GM19238 (cell line): ENCODE measurements around the gene MCCC2.
"Not testable (repeated sequence)": the region's sequence is repeated elsewhere in the genome, so short reads cannot be mapped to it uniquely, and the experiment has no call there.

Experiments
- DNase-seq: peaks from one replicate; pipeline ENCODE4 v3.0.0; 2011; ENCODE audit warnings: low spot score; ENCODE audit not compliant: insufficient read length

The MCCC2 gene

GRCh38 chr5:71662381-71662780 lies 75.2 kb downstream of the MCCC2 start:
- no peak for DNase-seq

- DNase-seq: no peak
Observed at GRCh38 chr5:71663191-71663969, 76.2 kb downstream of the MCCC2 start.

- not testable (repeated sequence) for DNase-seq
Observed at GRCh38 chr5:71664615-71665014, 77.5 kb downstream of the MCCC2 start.

GRCh38 chr5:71666321-71666720 lies 79.2 kb downstream of the MCCC2 start:
- no peak for DNase-seq

- DNase-seq: no peak
Observed at GRCh38 chr5:71677977-71678376, 90.8 kb downstream of the MCCC2 start.

GRCh38 chr5:71679714-71680113 lies 92.6 kb downstream of the MCCC2 start:
- DNase-seq: no peak

GRCh38 chr5:71680510-71680909 lies 93.4 kb downstream of the MCCC2 start:
- DNase-seq: no peak

- DNase-seq: no peak
Observed at GRCh38 chr5:71681296-71681695, 94.2 kb downstream of the MCCC2 start.

GRCh38 chr5:71684309-71684708 lies 97.2 kb downstream of the MCCC2 start:
- DNase-seq: no peak

- DNase-seq: no peak
Observed at GRCh38 chr5:71693828-71694427, 106.8 kb downstream of the MCCC2 start.

GRCh38 chr5:71695071-71695470 lies 107.9 kb downstream of the MCCC2 start:
- DNase-seq: no peak

GRCh38 chr5:71695595-71695994 lies 108.5 kb downstream of the MCCC2 start:
- DNase-seq: no peak

- DNase-seq: no peak
Observed at GRCh38 chr5:71697967-71698366, 110.8 kb downstream of the MCCC2 start.

- DNase-seq: no peak
Observed at GRCh38 chr5:71699233-71699632, 112.1 kb downstream of the MCCC2 start.

- no peak for DNase-seq
Observed at GRCh38 chr5:71699751-71700150, 112.6 kb downstream of the MCCC2 start.

- no peak for DNase-seq
Observed at GRCh38 chr5:71700803-71701202, 113.7 kb downstream of the MCCC2 start.

GRCh38 chr5:71701407-71701806 lies 114.3 kb downstream of the MCCC2 start:
- no peak for DNase-seq

GRCh38 chr5:71703941-71704340 lies 116.8 kb downstream of the MCCC2 start:
- DNase-seq: no peak

GRCh38 chr5:71705421-71705820 lies 118.3 kb downstream of the MCCC2 start:
- no peak for DNase-seq

GRCh38 chr5:71706906-71707305 lies 119.8 kb downstream of the MCCC2 start:
- no peak for DNase-seq
